Progenitor cell of endocrine pancreas (in vitro differentiated cells): ENCODE measurements around the gene CHRM4. TPM values are rescaled to one million over a fixed set of nuclear protein-coding genes. Genes with fewer than 3 reads are reported as not detected.

Experiments
- DNase-seq: peaks from one replicate; pipeline ENCODE4 v3.0.0; 2021; ENCODE audit warnings: low spot score; ENCODE audit not compliant: unreplicated experiment
- H3K27ac Mint-ChIP-seq: 2 replicates; pipeline ENCODE4 v1.8.0; 2021; ENCODE audit warnings: mild to moderate bottlenecking, moderate library complexity, mixed read lengths
- H3K27me3 Mint-ChIP-seq: 2 replicates; pipeline ENCODE4 v1.8.0; 2021; ENCODE audit warnings: mixed read lengths
- H3K36me3 Mint-ChIP-seq: 2 replicates; pipeline ENCODE4 v1.8.0; 2022; ENCODE audit warnings: mixed read lengths; ENCODE audit not compliant: insufficient read depth
- H3K4me1 Mint-ChIP-seq: 2 replicates; pipeline ENCODE4 v1.8.0; 2021; ENCODE audit warnings: low read depth, mixed read lengths
- H3K4me3 Mint-ChIP-seq: 2 replicates; pipeline ENCODE4 v1.8.0; 2021; ENCODE audit warnings: low read depth, mild to moderate bottlenecking, moderate library complexity, mixed read lengths
- H3K9me3 Mint-ChIP-seq: 2 replicates; pipeline ENCODE4 v1.8.0; 2021; ENCODE audit warnings: low read depth, mixed read lengths
- total RNA-seq: library from RNA; stranded (reverse); gene quantifications from 2 replicates; pipeline ENCODE4 v1.2.1, GENCODE V29; 2021
- TF ChIP-seq, protein P1 (sequence below): fragments of 200-600 bp; sonication (generic); IDR thresholded peaks from one replicate; pipeline ENCODE4 v1.5.0; 2021; ENCODE audit warnings: antibody characterized with exemption, mild to moderate bottlenecking; ENCODE audit not compliant: unreplicated experiment

Gene CHRM4
- total RNA-seq, 1 donor from 2014 or later: 0.81 TPM

DNA sequence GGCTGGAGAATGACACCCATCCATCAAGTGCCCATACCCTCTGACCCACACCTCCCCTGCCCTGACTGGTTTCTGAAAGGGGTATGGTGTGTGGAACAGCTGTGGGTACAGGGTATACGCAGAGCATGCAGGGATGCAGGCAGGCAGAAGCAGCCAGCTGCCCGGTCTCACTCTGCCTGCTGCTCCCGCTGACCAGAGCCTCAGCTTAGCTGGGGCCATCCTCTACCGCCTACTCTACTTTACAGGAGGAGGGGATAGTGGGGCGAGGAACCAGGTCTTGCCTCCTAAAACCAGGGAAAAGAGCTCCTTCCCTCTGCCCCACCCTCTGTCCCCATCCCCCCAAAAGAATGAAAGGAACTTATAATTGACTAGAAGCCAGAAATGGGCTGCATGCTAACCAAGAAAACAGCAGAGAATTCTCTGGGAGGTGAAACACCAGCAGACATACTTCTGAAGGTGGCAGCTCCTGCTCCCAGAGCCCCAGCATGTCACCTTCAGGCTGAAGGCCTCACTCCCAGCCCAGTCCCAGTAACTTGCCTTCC is 13.0 kb upstream of the CHRM4 start:
- Mint-ChIP-seq H3K27me3 (no peaks in the 10 kb centered on the region), H3K9me3 (no peaks in the 10 kb centered on the region), H3K36me3 (peaks cover 17% of the 10 kb centered on the region), H3K4me3 (no peak overlapping the region), H3K27ac (no peak overlapping the region), H3K4me1 (no peaks in the 10 kb centered on the region)
- TF ChIP-seq, protein P1, sequence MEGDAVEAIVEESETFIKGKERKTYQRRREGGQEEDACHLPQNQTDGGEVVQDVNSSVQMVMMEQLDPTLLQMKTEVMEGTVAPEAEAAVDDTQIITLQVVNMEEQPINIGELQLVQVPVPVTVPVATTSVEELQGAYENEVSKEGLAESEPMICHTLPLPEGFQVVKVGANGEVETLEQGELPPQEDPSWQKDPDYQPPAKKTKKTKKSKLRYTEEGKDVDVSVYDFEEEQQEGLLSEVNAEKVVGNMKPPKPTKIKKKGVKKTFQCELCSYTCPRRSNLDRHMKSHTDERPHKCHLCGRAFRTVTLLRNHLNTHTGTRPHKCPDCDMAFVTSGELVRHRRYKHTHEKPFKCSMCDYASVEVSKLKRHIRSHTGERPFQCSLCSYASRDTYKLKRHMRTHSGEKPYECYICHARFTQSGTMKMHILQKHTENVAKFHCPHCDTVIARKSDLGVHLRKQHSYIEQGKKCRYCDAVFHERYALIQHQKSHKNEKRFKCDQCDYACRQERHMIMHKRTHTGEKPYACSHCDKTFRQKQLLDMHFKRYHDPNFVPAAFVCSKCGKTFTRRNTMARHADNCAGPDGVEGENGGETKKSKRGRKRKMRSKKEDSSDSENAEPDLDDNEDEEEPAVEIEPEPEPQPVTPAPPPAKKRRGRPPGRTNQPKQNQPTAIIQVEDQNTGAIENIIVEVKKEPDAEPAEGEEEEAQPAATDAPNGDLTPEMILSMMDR: no peak
- no peak for DNase-seq

DNA sequence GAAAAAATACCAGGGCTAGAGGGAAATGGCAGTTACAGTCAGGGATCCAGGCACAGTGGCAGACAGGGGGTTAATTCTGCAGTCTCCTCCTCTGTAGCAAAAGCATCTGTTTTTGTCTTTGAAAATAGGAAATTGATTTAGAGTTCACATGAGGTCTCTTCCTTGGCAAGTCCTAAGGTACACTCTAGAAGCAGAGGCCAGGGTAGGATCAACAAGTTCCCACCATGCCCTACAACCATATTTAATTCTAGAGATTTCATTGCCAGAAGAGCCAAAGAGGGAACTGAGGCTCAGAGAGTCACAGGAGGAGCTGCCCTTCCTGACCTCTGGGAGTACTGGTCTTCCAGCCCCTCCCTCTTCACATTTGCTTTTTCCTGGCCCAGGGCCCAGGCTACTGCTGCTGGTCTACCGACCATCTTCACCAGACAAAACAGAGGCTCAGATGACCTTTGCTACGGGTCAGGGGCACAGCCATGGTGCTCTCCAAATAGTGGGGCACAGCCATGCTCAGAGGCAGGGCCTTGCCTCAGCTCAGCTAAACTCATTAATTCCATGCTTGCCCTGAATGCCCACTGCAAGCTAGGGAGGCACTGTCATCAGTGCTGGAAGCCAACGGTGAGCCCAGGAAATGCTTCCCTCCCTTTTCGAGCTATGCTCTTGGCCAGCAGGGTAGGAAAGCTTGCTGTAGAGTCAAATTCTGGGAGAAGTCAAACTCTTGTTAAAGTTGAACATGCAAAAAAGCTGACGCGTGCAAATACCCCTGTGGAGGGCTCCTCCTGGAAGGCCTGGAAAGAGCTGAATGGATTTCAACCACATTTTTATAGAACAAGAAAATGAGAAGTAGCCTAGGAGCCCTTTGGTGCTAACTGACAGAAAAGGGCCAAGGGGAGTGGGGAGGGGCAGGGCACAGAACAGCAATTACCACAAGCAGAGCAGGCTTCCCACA is 11.7 kb upstream of the CHRM4 start:
- no peak overlapping the region for H3K4me3 Mint-ChIP-seq
- DNase-seq: no peak
- H3K27ac Mint-ChIP-seq: no peak overlapping the region
- H3K36me3 Mint-ChIP-seq: peaks cover 15% of the 10 kb centered on the region
- TF ChIP-seq, protein P1: no peak
- H3K9me3 Mint-ChIP-seq: no peaks in the 10 kb centered on the region
- no peaks in the 10 kb centered on the region for H3K27me3 Mint-ChIP-seq
- H3K4me1 Mint-ChIP-seq: no peaks in the 10 kb centered on the region

DNA sequence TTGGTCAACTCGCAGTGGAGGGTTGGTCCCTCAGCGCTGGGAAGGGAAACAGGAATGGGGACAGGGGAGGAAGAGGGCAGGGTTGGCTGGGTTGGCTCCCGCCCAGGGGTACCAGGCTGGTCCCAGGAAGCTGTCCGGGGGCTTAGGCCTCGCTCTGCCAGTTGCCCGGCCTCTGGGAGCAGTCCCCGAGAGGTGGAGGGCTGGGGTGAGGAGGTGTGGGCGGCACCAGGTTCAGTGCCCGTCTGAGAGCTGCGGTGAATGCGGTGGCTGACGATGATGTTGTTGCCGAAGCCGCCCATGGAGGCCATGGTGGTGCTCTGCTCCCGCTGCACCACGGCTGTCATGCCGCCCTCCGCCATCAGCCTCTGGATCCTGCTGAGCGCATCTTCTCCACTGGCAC is 6.0 kb upstream of the CHRM4 start:
- TF ChIP-seq, protein P1: no peak
- Mint-ChIP-seq H3K4me3 (no peak overlapping the region), H3K27ac (no peak overlapping the region), H3K9me3 (no peaks in the 10 kb centered on the region), H3K27me3 (peaks cover 9% of the 10 kb centered on the region), H3K36me3 (peaks cover 7% of the 10 kb centered on the region), H3K4me1 (peaks cover 6% of the 10 kb centered on the region)
- DNase-seq: no peak

DNA sequence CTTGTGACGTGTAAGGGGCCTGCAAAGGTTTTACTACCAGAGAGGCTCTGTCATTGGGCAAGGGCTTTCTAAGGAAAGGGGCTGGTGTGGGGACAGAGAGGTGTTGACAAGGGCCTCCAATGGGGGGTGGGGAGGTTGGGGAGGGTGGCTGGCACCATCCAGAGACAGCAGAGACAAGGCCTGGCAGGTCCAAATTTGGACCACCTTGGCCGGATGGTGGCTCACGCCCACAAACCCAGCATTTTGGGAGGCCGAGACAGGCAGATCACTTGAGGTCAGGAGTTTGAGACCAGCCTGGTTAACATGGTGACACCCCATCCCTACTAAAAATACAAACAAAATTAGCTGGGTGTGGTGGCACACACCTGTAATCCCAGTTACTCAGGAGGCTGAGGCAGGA is 2.2 kb upstream of the CHRM4 start:
- TF ChIP-seq, protein P1: no peak
- H3K27me3 Mint-ChIP-seq: peaks cover 29% of the 10 kb centered on the region
- H3K27ac Mint-ChIP-seq: no peak overlapping the region
- no peak for DNase-seq
- H3K9me3 Mint-ChIP-seq: no peaks in the 10 kb centered on the region
- H3K4me3 Mint-ChIP-seq: no peak overlapping the region
- peaks cover 2% of the 10 kb centered on the region for H3K36me3 Mint-ChIP-seq
- peaks cover 11% of the 10 kb centered on the region for H3K4me1 Mint-ChIP-seq

DNA sequence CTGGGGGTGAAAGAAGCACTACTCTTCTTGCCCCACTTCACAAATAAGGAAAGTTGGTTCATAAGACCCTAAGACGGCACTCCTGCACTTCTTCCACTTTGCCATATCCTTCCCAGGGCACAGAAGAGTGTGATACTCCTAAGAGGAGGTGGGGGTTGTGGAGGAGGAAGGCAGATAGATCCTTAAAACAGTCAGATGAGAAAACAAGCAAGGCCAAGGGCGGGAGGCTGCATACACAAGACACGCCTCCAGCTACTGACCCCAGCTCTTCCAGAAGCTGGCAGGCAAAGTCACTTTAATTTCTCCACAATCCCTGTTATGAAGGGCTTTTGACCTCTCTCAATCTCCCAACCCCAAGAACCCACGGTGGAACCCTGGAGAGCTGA is 1.6 kb upstream of the CHRM4 start:
- Mint-ChIP-seq H3K4me1 (peaks cover 16% of the 10 kb centered on the region), H3K27me3 (peaks cover 35% of the 10 kb centered on the region), H3K4me3 (peak overlapping the region; percentile 75), H3K27ac (no peak overlapping the region), H3K36me3 (peaks cover 2% of the 10 kb centered on the region), H3K9me3 (no peaks in the 10 kb centered on the region)
- TF ChIP-seq, protein P1: no peak
- no peak for DNase-seq
